Measurements from ENCODE around the gene UBL7. TPM values are rescaled to one million over a fixed set of nuclear protein-coding genes. Genes with fewer than 3 reads are reported as not detected.

Gene UBL7
- total RNA-seq, 2 experiments from 2014 or later, result 55.9 to 60.9 TPM

DNA sequence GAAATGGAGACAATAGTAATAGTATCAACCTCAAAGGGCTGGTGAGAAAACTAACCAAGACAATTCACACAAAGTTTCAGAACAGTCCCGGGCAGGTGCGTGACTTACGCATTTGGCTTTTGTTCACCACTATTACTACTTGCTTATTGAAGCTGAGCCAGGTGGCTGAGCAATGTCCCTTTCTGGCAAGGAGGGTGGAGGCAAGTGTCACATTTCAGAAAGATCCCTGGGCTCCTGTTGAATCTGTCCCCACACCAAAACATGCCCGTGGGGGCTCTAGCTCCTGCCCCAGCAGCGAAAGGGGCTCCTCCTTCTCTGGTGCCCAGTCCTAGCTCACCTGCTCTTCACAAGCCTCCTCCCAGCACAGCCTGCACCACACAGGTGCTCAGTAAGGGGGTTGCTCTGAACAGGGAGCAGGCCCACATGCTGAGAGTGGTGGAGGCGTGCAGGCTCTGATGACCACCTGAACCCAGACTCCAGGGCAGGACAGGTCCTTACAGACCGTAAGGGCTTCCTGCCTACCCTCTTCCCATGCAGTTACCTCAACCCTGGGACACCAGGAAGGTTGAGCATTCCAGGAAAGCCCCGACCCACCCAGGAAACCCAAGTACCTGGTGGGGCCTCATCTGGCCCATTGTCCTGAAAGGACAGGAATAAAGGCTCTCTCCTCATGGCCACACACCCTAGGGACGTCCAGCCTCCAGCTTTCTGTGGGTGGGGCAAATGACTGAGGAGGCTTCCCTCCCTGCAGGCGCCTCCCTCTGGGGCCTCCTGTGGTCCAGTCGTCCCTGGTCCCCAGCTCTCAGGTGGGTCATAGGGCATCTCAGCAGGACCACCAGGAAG is 59.8 kb downstream of the UBL7 start:
- H3K9me3 Mint-ChIP-seq (ENCODE audit: low read depth), result no peaks in the 10 kb centered on the region
- no peaks in the 10 kb centered on the region for H3K27me3 Mint-ChIP-seq
- peak; percentile 11 for ATAC-seq
- CTCF ChIA-PET, result interaction anchor here (0.6 to 12.3 kb wide), 10 partner anchors 11 to 387 kb away, joined by 3 to 123 read pairs (median 5); partner anchors contain the start of gene SEMA7A
- peaks cover 83% of the 10 kb centered on the region for H3K4me1 Mint-ChIP-seq
- peak overlapping the region; percentile 90 for H3K27ac Mint-ChIP-seq
- peak; percentile 68 for DNase-seq
- H3K4me3 Mint-ChIP-seq, result peak overlapping the region; percentile 59
- peaks cover 2% of the 10 kb centered on the region for H3K36me3 Mint-ChIP-seq

DNA sequence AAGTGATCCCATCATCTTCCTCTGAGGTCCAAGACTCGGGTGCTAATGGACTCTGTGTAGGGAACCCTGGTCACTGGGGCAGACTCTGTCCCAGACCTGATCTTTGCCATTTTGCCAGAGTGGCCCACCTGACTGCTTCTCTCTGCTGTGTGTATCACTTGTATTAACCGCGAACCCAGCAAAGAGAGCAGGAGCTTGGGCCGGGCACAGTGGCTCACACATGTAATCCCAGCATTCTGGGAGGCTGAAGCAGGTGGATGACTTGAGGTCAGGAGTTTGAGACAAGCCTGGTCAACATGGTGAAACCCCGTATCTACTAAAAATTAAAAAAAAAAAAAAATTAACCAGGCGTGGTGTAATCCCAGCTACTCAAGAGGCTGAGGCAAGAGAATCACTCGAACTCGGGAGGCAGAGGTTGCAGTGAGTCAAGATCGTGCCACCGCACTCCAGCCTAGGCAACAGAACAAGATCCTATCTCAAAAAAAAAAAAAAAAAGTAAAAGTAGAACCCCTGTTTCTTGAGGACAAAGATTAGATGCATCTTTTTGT is 60.6 kb downstream of the UBL7 start:
- Mint-ChIP-seq H3K36me3 (peaks cover 2% of the 10 kb centered on the region), H3K27me3 (no peaks in the 10 kb centered on the region), H3K4me3 (peak overlapping the region; percentile 59), H3K4me1 (peaks cover 83% of the 10 kb centered on the region), H3K27ac (peak overlapping the region; percentile 90), H3K9me3 (ENCODE audit: low read depth) (no peaks in the 10 kb centered on the region)
- CTCF ChIA-PET, result interaction anchor here (0.6 to 12.3 kb wide), 12 partner anchors 11 to 509 kb away, joined by 3 to 123 read pairs (median 4); partner anchors contain the start of gene SEMA7A
- peak; percentile 21 for ATAC-seq
- peak; percentile 84 for DNase-seq

DNA sequence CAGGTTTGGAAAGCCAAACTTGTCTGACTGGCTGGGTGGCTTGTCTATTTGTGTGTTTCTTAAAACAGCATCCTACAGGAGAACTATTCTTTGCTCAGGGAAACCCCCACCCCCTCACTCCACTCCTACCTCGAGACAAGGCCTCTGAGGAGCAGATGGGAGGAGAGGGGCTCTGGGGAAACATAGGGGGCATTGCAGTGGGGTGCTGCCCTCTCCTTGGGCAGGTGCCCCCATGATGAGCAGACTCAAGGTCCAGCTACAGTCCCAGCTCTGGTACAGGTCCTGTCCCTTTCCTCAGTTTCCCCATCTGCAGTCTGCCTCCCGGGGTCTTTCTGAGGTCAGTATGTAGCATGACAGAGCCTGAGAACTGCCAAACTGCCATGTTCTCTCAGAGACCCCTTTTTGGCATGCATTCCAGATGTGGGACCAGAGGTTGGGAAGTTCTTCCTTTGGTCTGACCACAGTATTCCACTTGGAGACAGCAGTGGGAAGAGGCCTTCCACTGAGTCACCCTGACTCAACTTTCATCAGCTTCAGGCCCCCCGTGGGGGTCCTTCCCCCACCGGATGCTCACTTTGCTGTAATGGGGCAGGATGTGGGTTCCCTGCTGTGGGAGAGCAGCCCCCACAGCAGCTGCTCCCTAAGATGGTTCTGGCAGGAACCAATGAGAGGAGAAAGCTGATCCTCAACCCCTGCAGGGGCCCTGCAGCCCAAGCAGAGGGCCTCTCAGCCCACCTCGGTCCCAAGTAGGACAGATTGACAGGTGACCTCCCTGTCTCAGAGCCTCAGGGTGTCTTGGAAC is 61.2 kb downstream of the UBL7 start:
- peak; percentile 42 for ATAC-seq
- H3K27me3 Mint-ChIP-seq, result no peaks in the 10 kb centered on the region
- CTCF ChIA-PET, result interaction anchor here (0.7 to 12.3 kb wide), 10 partner anchors 10 to 510 kb away, joined by 3 to 123 read pairs (median 5); partner anchors contain the start of gene SEMA7A
- peaks cover 83% of the 10 kb centered on the region for H3K4me1 Mint-ChIP-seq
- peak overlapping the region; percentile 90 for H3K27ac Mint-ChIP-seq
- DNase-seq, result peak; percentile 92
- peak overlapping the region; percentile 41 for H3K4me3 Mint-ChIP-seq
- no peaks in the 10 kb centered on the region for H3K9me3 Mint-ChIP-seq (ENCODE audit: low read depth)
- H3K36me3 Mint-ChIP-seq, result peaks cover 2% of the 10 kb centered on the region

DNA sequence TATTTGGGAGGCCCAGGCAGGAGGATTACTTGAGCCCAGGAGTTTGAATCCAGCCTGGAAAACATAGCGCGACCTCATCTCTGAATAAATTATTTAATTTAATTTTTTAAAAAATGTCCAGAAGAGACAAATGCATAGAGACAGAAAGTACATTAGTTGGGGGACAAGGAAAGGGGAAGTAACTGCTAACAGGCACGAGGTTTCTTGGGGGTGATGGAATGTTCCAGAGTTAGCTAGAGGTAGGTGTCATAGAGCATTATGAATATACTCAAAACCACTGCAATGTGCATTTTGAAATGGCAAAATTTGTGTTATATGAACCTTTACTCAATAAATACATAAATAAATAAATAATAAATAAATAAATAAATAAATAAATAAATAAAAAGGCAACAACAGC is 61.9 kb downstream of the UBL7 start:
- H3K27me3 Mint-ChIP-seq, result no peaks in the 10 kb centered on the region
- H3K4me3 Mint-ChIP-seq, result no peak overlapping the region
- H3K27ac Mint-ChIP-seq, result peak overlapping the region; percentile 85
- H3K9me3 Mint-ChIP-seq (ENCODE audit: low read depth), result no peaks in the 10 kb centered on the region
- DNase-seq (no peak), ATAC-seq (no peak)
- CTCF ChIA-PET, result interaction anchor here (1.0 to 12.3 kb wide), 5 partner anchors 15 to 389 kb away, joined by 3 to 123 read pairs (median 10); partner anchors contain the start of gene SEMA7A
- peaks cover 2% of the 10 kb centered on the region for H3K36me3 Mint-ChIP-seq
- peaks cover 82% of the 10 kb centered on the region for H3K4me1 Mint-ChIP-seq

DNA sequence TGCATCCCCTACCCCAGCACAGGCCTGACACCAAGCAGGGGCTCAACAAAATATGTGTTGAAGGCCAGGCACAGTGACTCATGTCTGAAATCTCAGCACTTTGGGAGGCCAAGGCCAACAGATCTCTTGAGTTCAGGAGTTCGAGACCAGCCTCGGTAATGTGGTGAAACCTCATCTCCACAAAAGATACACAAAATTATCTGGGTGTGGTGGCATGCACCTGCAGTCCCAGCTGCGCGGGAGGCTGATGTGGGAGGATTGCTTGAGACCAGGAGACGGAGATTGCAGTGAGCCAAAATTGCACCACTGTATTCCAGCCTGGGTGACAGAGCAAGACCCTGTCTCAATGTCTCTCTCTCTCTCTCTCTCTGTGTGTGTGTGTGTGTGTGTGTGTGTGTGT is 62.8 kb downstream of the UBL7 start:
- no peak for ATAC-seq
- Mint-ChIP-seq H3K27me3 (no peaks in the 10 kb centered on the region), H3K9me3 (ENCODE audit: low read depth) (no peaks in the 10 kb centered on the region), H3K27ac (peak overlapping the region; percentile 85), H3K4me3 (no peak overlapping the region), H3K4me1 (peaks cover 79% of the 10 kb centered on the region), H3K36me3 (peaks cover 2% of the 10 kb centered on the region)
- CTCF ChIA-PET, result interaction anchor here (1.0 to 8.4 kb wide), 5 partner anchors 13 to 373 kb away, joined by 3 to 123 read pairs (median 10); no protein-coding TSS in a partner anchor
- DNase-seq, result no peak

DNA sequence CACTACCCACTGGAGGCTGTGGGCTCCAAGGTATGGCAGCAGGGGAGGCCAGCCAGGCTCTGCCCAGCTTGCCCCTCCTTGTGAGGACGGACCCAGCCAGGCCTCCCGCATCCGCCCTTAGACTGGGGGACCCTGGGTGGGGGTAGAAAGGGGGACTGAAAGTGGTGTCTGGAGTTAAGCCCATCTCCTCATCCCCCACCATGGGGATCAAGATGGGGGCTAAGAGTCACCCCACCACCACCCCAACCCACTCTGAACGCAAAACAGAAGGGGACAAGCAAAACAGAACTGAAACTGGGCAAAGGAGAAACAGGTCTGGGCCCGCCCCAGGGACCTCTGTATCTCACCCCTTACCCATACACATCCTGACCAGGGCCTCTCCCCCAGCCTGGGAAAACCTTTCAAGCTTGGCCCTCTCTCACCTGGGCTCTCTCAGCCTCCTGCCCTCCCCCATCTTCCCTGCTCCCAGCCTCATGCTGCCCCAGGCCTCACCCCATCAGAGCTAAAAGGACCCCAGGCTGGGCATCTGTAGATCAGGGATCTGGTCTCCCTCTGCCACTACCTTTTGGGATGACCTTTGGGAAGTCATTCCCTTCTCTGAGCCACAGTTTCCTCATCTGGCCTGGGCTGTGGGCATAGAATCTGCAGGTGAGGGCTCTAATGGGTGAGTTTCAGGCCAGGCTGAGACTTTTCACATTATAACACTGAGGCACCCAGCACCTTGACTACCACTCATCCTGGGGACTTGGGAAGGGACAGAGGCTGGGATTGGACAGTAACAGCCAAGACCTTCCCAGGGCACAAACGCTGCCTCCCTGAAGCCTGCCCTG is 63.5 kb downstream of the UBL7 start:
- CTCF ChIA-PET, result interaction anchor here (1.0 to 3.6 kb wide), 3 partner anchors 12 to 374 kb away, joined by 3 to 19 read pairs (median 5); no protein-coding TSS in a partner anchor
- Mint-ChIP-seq H3K27ac (peak overlapping the region; percentile 85), H3K4me1 (peaks cover 74% of the 10 kb centered on the region), H3K27me3 (no peaks in the 10 kb centered on the region), H3K36me3 (peaks cover 2% of the 10 kb centered on the region), H3K9me3 (ENCODE audit: low read depth) (no peaks in the 10 kb centered on the region), H3K4me3 (no peak overlapping the region)
- DNase-seq (no peak), ATAC-seq (no peak)

DNA sequence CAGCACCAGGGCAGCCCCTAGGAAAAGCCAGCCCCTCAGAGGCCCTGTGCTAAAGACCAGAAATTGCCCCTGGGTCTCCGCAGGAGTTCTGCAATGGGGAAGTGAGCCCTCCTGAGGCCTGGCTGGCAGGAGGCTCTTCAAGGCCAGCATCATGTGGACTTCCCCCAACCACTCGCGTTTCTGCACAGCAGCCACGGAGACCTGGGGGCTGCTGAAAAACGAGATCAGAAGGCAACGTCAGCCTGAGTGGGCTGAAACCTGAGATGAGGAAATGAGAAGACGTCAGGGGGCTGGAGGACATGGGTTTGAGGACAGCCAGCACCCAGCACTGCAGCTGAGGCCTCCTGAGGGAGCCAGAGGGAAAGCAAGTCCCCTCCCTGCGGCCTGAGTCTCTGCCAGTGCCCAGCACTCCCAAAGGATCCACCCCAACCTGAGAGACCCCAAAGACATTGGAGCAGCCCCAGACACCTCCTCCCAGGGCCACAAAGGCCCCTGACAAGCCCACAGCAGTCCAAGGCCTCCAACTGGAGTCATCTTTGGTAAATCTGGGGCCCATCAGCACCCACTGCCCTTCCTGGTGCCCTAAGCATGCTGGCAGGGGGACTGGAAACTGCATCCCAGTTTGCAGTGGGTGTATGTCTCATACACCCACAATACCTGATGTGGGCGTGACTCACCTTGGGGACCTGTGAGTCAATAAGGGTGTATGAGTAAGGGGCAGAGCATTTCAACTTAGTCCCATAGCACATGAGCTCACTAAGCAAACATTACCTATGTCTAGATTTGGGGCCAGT is 64.3 kb downstream of the UBL7 start:
- H3K4me3 Mint-ChIP-seq, result no peak overlapping the region
- DNase-seq (peak; percentile 56), ATAC-seq (no peak)
- peaks cover 2% of the 10 kb centered on the region for H3K36me3 Mint-ChIP-seq
- no peaks in the 10 kb centered on the region for H3K27me3 Mint-ChIP-seq
- H3K27ac Mint-ChIP-seq, result peak overlapping the region; percentile 85
- CTCF ChIA-PET, result interaction anchor here (1.5 to 3.6 kb wide), 3 partner anchors 12 to 15 kb away, joined by 5 to 19 read pairs (median 15); no protein-coding TSS in a partner anchor
- H3K4me1 Mint-ChIP-seq, result peaks cover 74% of the 10 kb centered on the region
- H3K9me3 Mint-ChIP-seq (ENCODE audit: low read depth), result no peaks in the 10 kb centered on the region

DNA sequence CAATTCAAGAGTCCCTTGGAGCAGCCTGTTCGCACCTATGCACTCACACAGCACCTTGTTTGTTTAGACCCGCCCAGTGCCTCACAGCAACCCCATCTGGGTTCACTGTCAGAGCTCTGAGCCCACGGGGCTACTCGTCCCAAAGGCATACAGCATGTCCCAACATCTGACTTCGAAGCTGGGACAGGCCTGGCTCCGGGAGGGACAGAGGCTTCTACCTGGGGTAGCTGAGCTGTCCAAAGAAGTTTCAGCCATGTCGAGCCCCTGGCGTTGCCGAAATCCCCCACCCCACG is 64.9 kb downstream of the UBL7 start:
- H3K4me1 Mint-ChIP-seq, result peaks cover 74% of the 10 kb centered on the region
- CTCF ChIA-PET, result interaction anchor here (0.6 to 3.6 kb wide), 3 partner anchors 11 to 404 kb away, joined by 3 to 19 read pairs (median 15); no protein-coding TSS in a partner anchor
- no peak overlapping the region for H3K27ac Mint-ChIP-seq
- no peak overlapping the region for H3K4me3 Mint-ChIP-seq
- H3K36me3 Mint-ChIP-seq, result peaks cover 2% of the 10 kb centered on the region
- no peaks in the 10 kb centered on the region for H3K9me3 Mint-ChIP-seq (ENCODE audit: low read depth)
- DNase-seq (no peak), ATAC-seq (no peak)
- no peaks in the 10 kb centered on the region for H3K27me3 Mint-ChIP-seq

Small RNAs within 50 kb of the gene (microRNA-seq; reads per million reads assigned to microRNA genes)
- 4.7 reads per million, percentile 11 among the genes with 10 or more reads in this experiment for gene MIR6881

Other genes starting within 250 kb of the UBL7 start
- not detected for gene CCDC33, start 224.8 kb downstream of the UBL7 start, total RNA-seq
- gene CYP11A1, start 93.5 kb downstream of the UBL7 start, total RNA-seq, result under 1 TPM in 1 of 2 experiments, not detected in 1; 0.55 TPM
- gene SEMA7A, start 27.2 kb downstream of the UBL7 start, total RNA-seq, result 10 to 100 TPM; 26.4 to 32.9 TPM
- gene ARID3B, start 80.1 kb upstream of the UBL7 start, total RNA-seq, result 10 to 100 TPM; 56.0 to 63.6 TPM
- 100 to 1,000 TPM; 120 to 140 TPM for gene CLK3, start 154.7 kb upstream of the UBL7 start, total RNA-seq
- 10 to 100 TPM; 41.8 to 47.7 TPM for gene EDC3, start 234.9 kb upstream of the UBL7 start, total RNA-seq